Measurements from ENCODE around the gene SNIP1.
A peak's percentile ranks its signal among the peaks of the same experiment; 100 is the strongest.

The SNIP1 gene

GRCh38 chr1:37557402-37557801, 3.3 kb upstream of the SNIP1 start:
- no peak for DNase-seq (ENCODE audit: extremely low read depth, low read depth)
- TF ChIP-seq CTCF (IDR thresholded peaks at IDR 0.05; ENCODE audit: low read depth, low read length, missing control alignments), result no peak
- H3K4me3 ChIP-seq (replicated peaks; ENCODE audit: low read depth, low read length), result peak overlapping the region; percentile 45

- no peak for TF ChIP-seq CTCF (IDR thresholded peaks at IDR 0.05; ENCODE audit: low read depth, low read length, missing control alignments)
- H3K4me3 ChIP-seq (replicated peaks; ENCODE audit: low read depth, low read length), result peak within 1 kb of the TSS; percentile 45
- DNase-seq (ENCODE audit: extremely low read depth, low read depth), result no peak
These were observed 2.7 kb upstream of the SNIP1 start, which contains the start of gene DNALI1 for GRCh38 chr1:37556712-37557196. DNALI1 (plus strand) TSS chr1:37556940; CDS start chr1:37556995, 55 bp downstream.

GRCh38 chr1:37553598-37553926, 531 bp downstream of the SNIP1 start:
- no peak for DNase-seq (ENCODE audit: extremely low read depth, low read depth)
- H3K4me3 ChIP-seq (replicated peaks; ENCODE audit: low read depth, low read length), result peak overlapping the region; percentile 91
- TF ChIP-seq CTCF (IDR thresholded peaks at IDR 0.05; ENCODE audit: low read depth, low read length, missing control alignments), result no peak

GRCh38 chr1:37549341-37549740, 4.8 kb downstream of the SNIP1 start:
- TF ChIP-seq CTCF (IDR thresholded peaks at IDR 0.05; ENCODE audit: low read depth, low read length, missing control alignments), result no peak
- no peak overlapping the region for H3K4me3 ChIP-seq (replicated peaks; ENCODE audit: low read depth, low read length)
- DNase-seq (ENCODE audit: extremely low read depth, low read depth), result peak; percentile 6

GRCh38 chr1:37545019-37545418, 9.1 kb downstream of the SNIP1 start:
- DNase-seq (ENCODE audit: extremely low read depth, low read depth), result no peak
- no peak for TF ChIP-seq CTCF (IDR thresholded peaks at IDR 0.05; ENCODE audit: low read depth, low read length, missing control alignments)
- H3K4me3 ChIP-seq (replicated peaks; ENCODE audit: low read depth, low read length), result no peak overlapping the region

- TF ChIP-seq CTCF (IDR thresholded peaks at IDR 0.05; ENCODE audit: low read depth, low read length, missing control alignments), result no peak
- H3K4me3 ChIP-seq (replicated peaks; ENCODE audit: low read depth, low read length), result no peak overlapping the region
- DNase-seq (ENCODE audit: extremely low read depth, low read depth), result no peak
These were observed 9.6 kb downstream of the SNIP1 start for GRCh38 chr1:37544530-37544929.
